SK-N-SH treated with all-trans-retinoic acid at 6 μM for 48 hours (cell line): ENCODE measurements around the gene ATOH7.
"Not testable (repeated sequence)": the region's sequence is repeated elsewhere in the genome, so short reads cannot be mapped to it uniquely, and the experiment has no call there.

Experiments used
- ATAC-seq: fragments of 200-7000 bp; cut with Tn5 transposase; 3 replicates; pipeline ENCODE4 v1.9.1; 2020; ENCODE audit warnings: mild to moderate bottlenecking, moderate library complexity
- ARNTL ChIP-seq: fragments of 450-650 bp; formaldehyde crosslinking; IDR thresholded peaks from 2 replicates; pipeline ENCODE4 v1.5.0; 2020; ENCODE audit warnings: low read depth, mild to moderate bottlenecking, moderate library complexity, borderline replicate concordance
- BACH2 ChIP-seq: fragments of 250-450 bp; sonication (Bioruptor Pico); IDR thresholded peaks from 2 replicates; pipeline ENCODE4 v1.9.0; 2021; ENCODE audit warnings: mild to moderate bottlenecking, borderline replicate concordance
- CSDC2 ChIP-seq: fragments of 250-450 bp; sonication (Bioruptor Pico); IDR thresholded peaks from 2 replicates; pipeline ENCODE4 v1.5.0; 2020; ENCODE audit warnings: mild to moderate bottlenecking, moderate library complexity
- ISL1 ChIP-seq: fragments of 250-450 bp; sonication (Bioruptor Pico); IDR thresholded peaks from 2 replicates; pipeline ENCODE4 v2.1.2; 2022; ENCODE audit warnings: mild to moderate bottlenecking, moderate library complexity
- OSR1 ChIP-seq: fragments of 250-450 bp; sonication (Bioruptor Pico); IDR thresholded peaks from 2 replicates; pipeline ENCODE4 v1.8.0; 2022; ENCODE audit warnings: moderate library complexity, mild to moderate bottlenecking, inconsistent platforms
- POU6F1 ChIP-seq: fragments of 250-450 bp; sonication (Bioruptor Pico); IDR thresholded peaks from 2 replicates; pipeline ENCODE4 v1.8.0; 2021; ENCODE audit warnings: low read depth, mild to moderate bottlenecking, moderate library complexity, borderline replicate concordance
- RARB ChIP-seq: fragments of 250-450 bp; sonication (Bioruptor Pico); IDR thresholded peaks from 2 replicates; pipeline ENCODE4 v1.8.0; 2021; ENCODE audit warnings: mild to moderate bottlenecking, moderate library complexity
- SNAI2 ChIP-seq: fragments of 250-450 bp; sonication (Bioruptor Pico); IDR thresholded peaks from 2 replicates; pipeline ENCODE4 v1.5.0; 2020; ENCODE audit warnings: mild to moderate bottlenecking, moderate library complexity
- TCF4 ChIP-seq: fragments of 250-450 bp; sonication (Bioruptor Pico); IDR thresholded peaks from 2 replicates; pipeline ENCODE4 v1.8.0; 2021; ENCODE audit warnings: mild to moderate bottlenecking, moderate library complexity, borderline replicate concordance
- TSHZ2 ChIP-seq: fragments of 250-450 bp; sonication (Bioruptor Pico); IDR thresholded peaks from 2 replicates; pipeline ENCODE4 v1.5.0; 2020; ENCODE audit warnings: mild to moderate bottlenecking, moderate library complexity
- ZC3H10 ChIP-seq: fragments of 250-450 bp; sonication (Bioruptor Pico); IDR thresholded peaks from 2 replicates; pipeline ENCODE4 v1.5.1; 2021; ENCODE audit warnings: mild to moderate bottlenecking, moderate library complexity
- ZFP30 ChIP-seq: fragments of 450-650 bp; formaldehyde crosslinking; IDR thresholded peaks from 2 replicates; pipeline ENCODE4 v1.5.0; 2022; ENCODE audit warnings: mild to moderate bottlenecking, moderate library complexity
- ZNF565 ChIP-seq: fragments of 450-650 bp; formaldehyde crosslinking; conservative IDR thresholded peaks from 2 replicates; pipeline ENCODE4 v1.5.0; 2020; ENCODE audit warnings: low read depth, mild to moderate bottlenecking, moderate library complexity
- ZNF70 ChIP-seq: fragments of 450-650 bp; formaldehyde crosslinking; IDR thresholded peaks from 2 replicates; pipeline ENCODE4 v1.5.0; 2020; ENCODE audit warnings: mild to moderate bottlenecking, moderate library complexity
- TF ChIP-seq, protein P1 (sequence below): fragments of 250-450 bp; sonication (Bioruptor Pico); IDR thresholded peaks from 2 replicates; pipeline ENCODE4 v1.5.1; 2020; ENCODE audit warnings: low read depth, mild to moderate bottlenecking, moderate library complexity
- TF ChIP-seq, protein P2 (sequence below): fragments of 250-450 bp; sonication (Bioruptor Pico); IDR thresholded peaks from 2 replicates; pipeline ENCODE4 v1.5.1; 2021; ENCODE audit warnings: mild to moderate bottlenecking, moderate library complexity

Gene ATOH7

GRCh38 chr10:68231817-68232251, at the start of gene ATOH7:
TSS of gene ATOH7 (minus strand) at chr10:68232113. CDS start at chr10:68231677, 436 bp downstream.
- TF ChIP-seq, protein P1, sequence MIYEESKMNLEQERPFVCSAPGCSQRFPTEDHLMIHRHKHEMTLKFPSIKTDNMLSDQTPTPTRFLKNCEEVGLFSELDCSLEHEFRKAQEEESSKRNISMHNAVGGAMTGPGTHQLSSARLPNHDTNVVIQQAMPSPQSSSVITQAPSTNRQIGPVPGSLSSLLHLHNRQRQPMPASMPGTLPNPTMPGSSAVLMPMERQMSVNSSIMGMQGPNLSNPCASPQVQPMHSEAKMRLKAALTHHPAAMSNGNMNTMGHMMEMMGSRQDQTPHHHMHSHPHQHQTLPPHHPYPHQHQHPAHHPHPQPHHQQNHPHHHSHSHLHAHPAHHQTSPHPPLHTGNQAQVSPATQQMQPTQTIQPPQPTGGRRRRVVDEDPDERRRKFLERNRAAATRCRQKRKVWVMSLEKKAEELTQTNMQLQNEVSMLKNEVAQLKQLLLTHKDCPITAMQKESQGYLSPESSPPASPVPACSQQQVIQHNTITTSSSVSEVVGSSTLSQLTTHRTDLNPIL (CRISPR knock-in tag): no peak
- TF ChIP-seq, protein P2, sequence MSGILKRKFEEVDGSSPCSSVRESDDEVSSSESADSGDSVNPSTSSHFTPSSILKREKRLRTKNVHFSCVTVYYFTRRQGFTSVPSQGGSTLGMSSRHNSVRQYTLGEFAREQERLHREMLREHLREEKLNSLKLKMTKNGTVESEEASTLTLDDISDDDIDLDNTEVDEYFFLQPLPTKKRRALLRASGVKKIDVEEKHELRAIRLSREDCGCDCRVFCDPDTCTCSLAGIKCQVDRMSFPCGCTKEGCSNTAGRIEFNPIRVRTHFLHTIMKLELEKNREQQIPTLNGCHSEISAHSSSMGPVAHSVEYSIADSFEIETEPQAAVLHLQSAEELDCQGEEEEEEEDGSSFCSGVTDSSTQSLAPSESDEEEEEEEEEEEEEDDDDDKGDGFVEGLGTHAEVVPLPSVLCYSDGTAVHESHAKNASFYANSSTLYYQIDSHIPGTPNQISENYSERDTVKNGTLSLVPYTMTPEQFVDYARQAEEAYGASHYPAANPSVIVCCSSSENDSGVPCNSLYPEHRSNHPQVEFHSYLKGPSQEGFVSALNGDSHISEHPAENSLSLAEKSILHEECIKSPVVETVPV (CRISPR knock-in tag): no peak
- no peak for TF ChIP-seq OSR1 (CRISPR knock-in tag)
- TF ChIP-seq ZNF565 (CRISPR knock-in tag): no peak
- TF ChIP-seq ARNTL (CRISPR knock-in tag): no peak
- no peak for TF ChIP-seq CSDC2 (CRISPR knock-in tag)
- TF ChIP-seq POU6F1 (CRISPR knock-in tag): no peak
- no peak for TF ChIP-seq SNAI2 (CRISPR knock-in tag)
- TF ChIP-seq RARB (CRISPR knock-in tag): no peak
- TF ChIP-seq ISL1 (CRISPR knock-in tag): no peak
- no peak for TF ChIP-seq ZC3H10
- TF ChIP-seq TCF4 (CRISPR knock-in tag): no peak
- no peak for TF ChIP-seq ZFP30 (CRISPR knock-in tag)
- TF ChIP-seq ZNF70 (CRISPR knock-in tag): no peak
- ATAC-seq: no peak

- no peak for ATAC-seq
- TF ChIP-seq TSHZ2: no peak
- no peak for TF ChIP-seq ZC3H10
- no peak for TF ChIP-seq BACH2
- TF ChIP-seq, protein P1 (CRISPR knock-in tag): no peak
- no peak for TF ChIP-seq POU6F1 (CRISPR knock-in tag)
- TF ChIP-seq ISL1 (CRISPR knock-in tag): no peak
- TF ChIP-seq RARB (CRISPR knock-in tag): no peak
Observed at GRCh38 chr10:68280758-68281157, 48.8 kb upstream of the ATOH7 start.

DNA sequence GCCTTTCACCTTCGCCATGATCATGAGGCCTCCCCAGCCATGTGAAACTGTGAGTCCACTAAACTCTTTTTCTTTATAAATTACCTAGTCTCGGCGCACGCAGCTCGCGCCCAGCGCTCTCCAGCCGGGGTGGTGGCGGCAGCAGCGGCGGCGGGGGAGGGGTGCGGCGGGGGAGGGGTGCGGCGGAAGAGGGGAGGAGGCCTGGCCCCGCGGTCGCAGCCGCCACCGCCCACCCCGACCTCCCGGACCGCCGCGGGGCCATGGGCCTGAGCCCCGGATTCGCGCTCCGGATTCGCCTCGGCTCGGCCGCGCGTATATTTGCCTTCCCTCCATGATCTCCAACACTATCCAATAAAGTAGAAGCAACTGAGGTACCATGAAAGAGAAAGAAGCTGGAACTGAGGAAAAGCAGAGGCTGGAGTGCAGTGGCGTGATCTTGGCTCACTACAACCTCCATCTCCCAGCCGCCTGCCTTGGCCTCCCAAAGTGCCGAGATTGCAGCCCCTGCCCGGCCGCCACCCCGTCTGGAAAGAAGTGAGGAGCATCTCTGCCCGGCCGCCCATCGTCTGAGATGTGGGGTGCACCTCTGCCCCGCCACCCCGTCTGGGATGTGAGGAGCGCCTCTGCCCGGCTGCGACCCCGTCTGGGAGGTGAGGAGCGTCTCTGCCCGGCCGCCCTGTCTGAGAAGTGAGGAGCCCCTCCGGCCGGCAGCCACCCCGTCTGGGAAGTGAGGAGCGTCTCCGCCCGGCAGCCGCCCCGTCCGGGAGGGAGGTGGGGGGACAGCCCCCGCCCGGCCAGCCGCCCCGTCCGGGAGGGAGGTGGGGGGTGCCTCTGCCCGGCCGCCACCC, 47.2 kb upstream of the ATOH7 start:
- ATAC-seq: not testable (repeated sequence)

DNA sequence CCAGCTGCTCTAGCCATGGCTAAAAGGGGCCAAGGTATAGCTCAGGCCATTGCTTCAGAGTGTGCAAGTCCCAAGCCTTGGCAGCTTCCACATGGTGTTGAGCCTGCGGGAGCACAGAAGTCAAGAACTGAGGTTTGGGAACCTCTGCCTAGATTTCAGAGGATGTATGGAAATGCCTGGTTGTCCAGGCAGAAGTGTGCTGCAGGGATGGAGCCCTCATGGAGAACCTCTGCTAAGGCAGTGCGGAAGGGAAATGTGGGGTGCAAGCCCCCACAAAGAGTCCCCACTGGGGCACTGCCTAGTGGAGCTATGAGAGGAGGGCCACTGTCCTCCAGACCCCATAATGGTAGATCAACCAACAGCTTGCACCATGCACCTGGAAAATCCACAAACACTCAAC, 45.9 kb upstream of the ATOH7 start:
- not testable (repeated sequence) for ATAC-seq
